Neural cell (in vitro differentiated cells): ENCODE results near the gene SCRG1. TPM values are rescaled to one million over a fixed set of nuclear protein-coding genes. Genes with fewer than 3 reads are reported as not detected.

Experiments used
- H2AFZ ChIP-seq: fragments of 200-600, 300-800 bp; sonication (generic), shearing (Covaris generic); 2 replicates; pipeline ENCODE4 v1.6.0; 2014; ENCODE audit warnings: low read depth, mild to moderate bottlenecking, antibody characterized with exemption, low read length, moderate library complexity
- H3F3A ChIP-seq: fragments of 200-600 bp; shearing (Covaris generic); 2 replicates; pipeline ENCODE4 v1.6.1; 2016; ENCODE audit warnings: mild to moderate bottlenecking, moderate library complexity, mixed read lengths, antibody characterized with exemption, low read length; ENCODE audit not compliant: insufficient read depth, poor library complexity, severe bottlenecking
- H3K27ac ChIP-seq: fragments of 200-600, 300-800 bp; sonication (generic), shearing (Covaris generic); 2 replicates; pipeline ENCODE4 v1.5.1; 2014; ENCODE audit warnings: mild to moderate bottlenecking, low read length, moderate library complexity
- H3K27me3 ChIP-seq: fragments of 300-800, 200-600 bp; sonication (generic), shearing (Covaris generic); 2 replicates; pipeline ENCODE4 v1.6.0; 2014; ENCODE audit warnings: mild to moderate bottlenecking, low read depth, low read length, moderate library complexity; ENCODE audit not compliant: insufficient read depth
- H3K36me3 ChIP-seq: fragments of 300-800, 200-600 bp; sonication (generic), shearing (Covaris generic); 2 replicates; pipeline ENCODE4 v1.5.1; 2014; ENCODE audit warnings: mild to moderate bottlenecking, antibody characterized with exemption, low read length, moderate library complexity; ENCODE audit not compliant: insufficient read depth
- H3K4me2 ChIP-seq: fragments of 300-800, 200-600 bp; sonication (generic), shearing (Covaris generic); 2 replicates; pipeline ENCODE4 v1.6.0; 2014; ENCODE audit warnings: mild to moderate bottlenecking, low read length
- H3K4me3 ChIP-seq: fragments of 300-800, 200-600 bp; sonication (generic), shearing (Covaris generic); 2 replicates; pipeline ENCODE4 v1.5.1; 2014; ENCODE audit warnings: mild to moderate bottlenecking, low read length, moderate library complexity
- H3K79me2 ChIP-seq: fragments of 200-600 bp; shearing (Covaris generic); replicated peaks from 2 replicates; pipeline ENCODE4 v1.6.0; 2014; ENCODE audit warnings: mild to moderate bottlenecking, low read length, moderate library complexity; ENCODE audit not compliant: insufficient read depth
- H3K9ac ChIP-seq: fragments of 300-800, 200-600 bp; sonication (generic), shearing (Covaris generic); 2 replicates; pipeline ENCODE4 v1.6.1; 2016; ENCODE audit warnings: mild to moderate bottlenecking, low read length, mixed read lengths
- H3K9me2 ChIP-seq: fragments of 200-600 bp; shearing (Covaris generic); 2 replicates; pipeline ENCODE4 v1.6.1; 2016; ENCODE audit warnings: mild to moderate bottlenecking, low read length, mixed read lengths; ENCODE audit not compliant: insufficient read depth
- H3K9me3 ChIP-seq: fragments of 200-600, 300-800 bp; sonication (generic), shearing (Covaris generic); 2 replicates; pipeline ENCODE4 v1.6.1; 2016; ENCODE audit warnings: mild to moderate bottlenecking, mixed run types, low read length, moderate library complexity, mixed read lengths
- H4K20me1 ChIP-seq: fragments of 200-600 bp; shearing (Covaris generic); 2 replicates; pipeline ENCODE4 v1.6.1; 2016; ENCODE audit warnings: mild to moderate bottlenecking, mixed run types; ENCODE audit not compliant: insufficient read depth
- CTCF ChIP-seq: fragments of 450-650 bp; IDR thresholded peaks from 2 replicates; pipeline ENCODE4 v1.5.1; 2014; ENCODE audit warnings: antibody characterized with exemption, mild to moderate bottlenecking, moderate library complexity; ENCODE audit not compliant: poor library complexity, severe bottlenecking
- EP300 ChIP-seq: fragments of 450-650 bp; conservative IDR thresholded peaks from 2 replicates; pipeline ENCODE4 v1.6.1; 2014; ENCODE audit warnings: antibody characterized with exemption, mild to moderate bottlenecking, moderate library complexity; ENCODE audit not compliant: poor library complexity, severe bottlenecking
- EZH2 ChIP-seq: fragments of 200-600, 300-800 bp; shearing (Covaris generic), sonication (generic); IDR thresholded peaks from 2 replicates; pipeline ENCODE4 v1.6.1; 2014; ENCODE audit warnings: antibody characterized with exemption, low read length, borderline replicate concordance, mild to moderate bottlenecking; ENCODE audit not compliant: insufficient read depth, poor library complexity, severe bottlenecking
- MXI1 ChIP-seq: fragments of 450-650 bp; conservative IDR thresholded peaks from 2 replicates; pipeline ENCODE4 v1.6.1; 2014; ENCODE audit warnings: antibody characterized with exemption, mild to moderate bottlenecking; ENCODE audit not compliant: poor library complexity, severe bottlenecking
- POLR2AphosphoS5 ChIP-seq: IDR thresholded peaks from 2 replicates; pipeline ENCODE4 v1.6.1; 2012
- RAD21 ChIP-seq: fragments of 450-650 bp; conservative IDR thresholded peaks from 2 replicates; pipeline ENCODE4 v1.6.1; 2014; ENCODE audit warnings: antibody characterized with exemption, mild to moderate bottlenecking, moderate library complexity
- SMC3 ChIP-seq: fragments of 450-650 bp; conservative IDR thresholded peaks from 2 replicates; pipeline ENCODE4 v1.6.1; 2014; ENCODE audit warnings: antibody characterized with exemption, mild to moderate bottlenecking, moderate library complexity; ENCODE audit not compliant: poor library complexity
- TAF1 ChIP-seq: IDR thresholded peaks from 2 replicates; pipeline ENCODE4 v1.6.1; 2012; ENCODE audit warnings: low read depth
- polyA plus RNA-seq: library from polyadenylated mRNA; depleted of rRNA; stranded (reverse); fragments of >200 nt; gene quantifications from 2 replicates; pipeline ENCODE4 v1.2.3, GENCODE V29; 2014
- TF ChIP-seq, protein P1 (sequence below): IDR thresholded peaks from 2 replicates; pipeline ENCODE4 v1.6.1; 2012; ENCODE audit warnings: borderline replicate concordance

SCRG1 gene
- polyA plus RNA-seq, 1 donor from 2014 or later, result 0.42 TPM

- no peaks in the 10 kb centered on the region for H3K79me2 ChIP-seq
- no peak for TF ChIP-seq TAF1
- TF ChIP-seq, protein P1, sequence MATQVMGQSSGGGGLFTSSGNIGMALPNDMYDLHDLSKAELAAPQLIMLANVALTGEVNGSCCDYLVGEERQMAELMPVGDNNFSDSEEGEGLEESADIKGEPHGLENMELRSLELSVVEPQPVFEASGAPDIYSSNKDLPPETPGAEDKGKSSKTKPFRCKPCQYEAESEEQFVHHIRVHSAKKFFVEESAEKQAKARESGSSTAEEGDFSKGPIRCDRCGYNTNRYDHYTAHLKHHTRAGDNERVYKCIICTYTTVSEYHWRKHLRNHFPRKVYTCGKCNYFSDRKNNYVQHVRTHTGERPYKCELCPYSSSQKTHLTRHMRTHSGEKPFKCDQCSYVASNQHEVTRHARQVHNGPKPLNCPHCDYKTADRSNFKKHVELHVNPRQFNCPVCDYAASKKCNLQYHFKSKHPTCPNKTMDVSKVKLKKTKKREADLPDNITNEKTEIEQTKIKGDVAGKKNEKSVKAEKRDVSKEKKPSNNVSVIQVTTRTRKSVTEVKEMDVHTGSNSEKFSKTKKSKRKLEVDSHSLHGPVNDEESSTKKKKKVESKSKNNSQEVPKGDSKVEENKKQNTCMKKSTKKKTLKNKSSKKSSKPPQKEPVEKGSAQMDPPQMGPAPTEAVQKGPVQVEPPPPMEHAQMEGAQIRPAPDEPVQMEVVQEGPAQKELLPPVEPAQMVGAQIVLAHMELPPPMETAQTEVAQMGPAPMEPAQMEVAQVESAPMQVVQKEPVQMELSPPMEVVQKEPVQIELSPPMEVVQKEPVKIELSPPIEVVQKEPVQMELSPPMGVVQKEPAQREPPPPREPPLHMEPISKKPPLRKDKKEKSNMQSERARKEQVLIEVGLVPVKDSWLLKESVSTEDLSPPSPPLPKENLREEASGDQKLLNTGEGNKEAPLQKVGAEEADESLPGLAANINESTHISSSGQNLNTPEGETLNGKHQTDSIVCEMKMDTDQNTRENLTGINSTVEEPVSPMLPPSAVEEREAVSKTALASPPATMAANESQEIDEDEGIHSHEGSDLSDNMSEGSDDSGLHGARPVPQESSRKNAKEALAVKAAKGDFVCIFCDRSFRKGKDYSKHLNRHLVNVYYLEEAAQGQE, result no peak
- no peak for TF ChIP-seq EP300
- TF ChIP-seq MXI1, result no peak
- no peak for TF ChIP-seq SMC3
- TF ChIP-seq RAD21, result no peak
- TF ChIP-seq POLR2AphosphoS5, result no peak
- no peak for TF ChIP-seq CTCF
- no peak for TF ChIP-seq EZH2
- no peak overlapping the region for H3K9ac ChIP-seq
- H3K27me3 ChIP-seq, result no peaks in the 10 kb centered on the region
- no peak overlapping the region for H3K4me3 ChIP-seq
- H2AFZ ChIP-seq, result no peak overlapping the region
- H3K27ac ChIP-seq, result no peak overlapping the region
- H4K20me1 ChIP-seq, result no peaks in the 10 kb centered on the region
- no peaks in the 10 kb centered on the region for H3F3A ChIP-seq
- H3K4me2 ChIP-seq, result no peak overlapping the region
- no peaks in the 10 kb centered on the region for H3K36me3 ChIP-seq
- no peaks in the 10 kb centered on the region for H3K9me3 ChIP-seq
- H3K9me2 ChIP-seq, result no peaks in the 10 kb centered on the region
Observed at GRCh38 chr4:173434231-173434630, 35.3 kb upstream of the SCRG1 start.

- no peaks in the 10 kb centered on the region for H3K79me2 ChIP-seq
- H3F3A ChIP-seq, result no peaks in the 10 kb centered on the region
- H3K9me3 ChIP-seq, result no peaks in the 10 kb centered on the region
- no peaks in the 10 kb centered on the region for H3K27me3 ChIP-seq
- TF ChIP-seq RAD21 (no peak), SMC3 (no peak), CTCF (no peak), EP300 (no peak), TAF1 (no peak), MXI1 (no peak)
- no peak overlapping the region for H3K27ac ChIP-seq
- H3K4me3 ChIP-seq, result no peak overlapping the region
- H4K20me1 ChIP-seq, result no peaks in the 10 kb centered on the region
- H3K9me2 ChIP-seq, result no peaks in the 10 kb centered on the region
- H3K36me3 ChIP-seq, result no peaks in the 10 kb centered on the region
- H3K4me2 ChIP-seq, result no peak overlapping the region
- no peak overlapping the region for H3K9ac ChIP-seq
- H2AFZ ChIP-seq, result no peak overlapping the region
Observed at GRCh38 chr4:173433447-173433846, 34.5 kb upstream of the SCRG1 start.
